ENCODE measurements around the gene OSBPL9. TPM values are rescaled to one million over a fixed set of nuclear protein-coding genes. Genes with fewer than 3 reads are reported as not detected.
"Not testable (repeated sequence)": the region's sequence is repeated elsewhere in the genome, so short reads cannot be mapped to it uniquely, and the experiment has no call there.

The OSBPL9 gene
- total RNA-seq, 1 experiment from 2014 or later, result 128 TPM

- Histone ChIP-seq H4K20me1 (ENCODE audit: insufficient read depth, low read depth, low read length) (peaks cover 39% of the 10 kb centered on the region), H3K9me2 (replicated peaks; ENCODE audit: insufficient read depth, low read length) (no peaks in the 10 kb centered on the region)
These were observed 80.3 kb downstream of the OSBPL9 start for GRCh38 chr1:51697166-51697565.

GRCh38 chr1:51699391-51699790 lies 82.5 kb downstream of the OSBPL9 start:
- no peaks in the 10 kb centered on the region for H3K9me3 ChIP-seq (ENCODE audit: low read length)
- no peak overlapping the region for H3K4me2 ChIP-seq (ENCODE audit: low read depth, low read length, poor library complexity, severe bottlenecking)
- no peak overlapping the region for H3K4me3 ChIP-seq (ENCODE audit: low read length)
- peak; percentile 6 for DNase-seq
- no peaks in the 10 kb centered on the region for H3K9me2 ChIP-seq (replicated peaks; ENCODE audit: insufficient read depth, low read length)
- H3K79me2 ChIP-seq (ENCODE audit: low read length), result no peaks in the 10 kb centered on the region
- H3K9ac ChIP-seq (ENCODE audit: low read length), result no peak overlapping the region
- H3K27me3 ChIP-seq (ENCODE audit: low read length), result no peaks in the 10 kb centered on the region
- H4K20me1 ChIP-seq (ENCODE audit: insufficient read depth, low read depth, low read length), result peaks cover 30% of the 10 kb centered on the region
- no peaks in the 10 kb centered on the region for H3K4me1 ChIP-seq (ENCODE audit: low read length)
- H3K36me3 ChIP-seq (ENCODE audit: insufficient read depth, low read length), result no peaks in the 10 kb centered on the region
- H2AFZ ChIP-seq (ENCODE audit: low read length), result no peak overlapping the region
- no peak overlapping the region for H3K27ac ChIP-seq (ENCODE audit: low read length)

More at GRCh38 chr1:51697166-51697565, 80.3 kb downstream of the OSBPL9 start:
- Histone ChIP-seq H3K4me1 (ENCODE audit: low read length) (no peaks in the 10 kb centered on the region), H3K9ac (ENCODE audit: low read length) (no peak overlapping the region), H3K4me2 (ENCODE audit: low read depth, low read length, poor library complexity, severe bottlenecking) (no peak overlapping the region), H3K79me2 (ENCODE audit: low read length) (no peaks in the 10 kb centered on the region), H3K27me3 (ENCODE audit: low read length) (no peaks in the 10 kb centered on the region), H3K4me3 (ENCODE audit: low read length) (no peak overlapping the region), H3K9me3 (ENCODE audit: low read length) (no peaks in the 10 kb centered on the region), H3K36me3 (ENCODE audit: insufficient read depth, low read length) (no peaks in the 10 kb centered on the region), H3K27ac (ENCODE audit: low read length) (no peak overlapping the region), H2AFZ (ENCODE audit: low read length) (no peak overlapping the region)
- peak; percentile 22 for DNase-seq

DNA sequence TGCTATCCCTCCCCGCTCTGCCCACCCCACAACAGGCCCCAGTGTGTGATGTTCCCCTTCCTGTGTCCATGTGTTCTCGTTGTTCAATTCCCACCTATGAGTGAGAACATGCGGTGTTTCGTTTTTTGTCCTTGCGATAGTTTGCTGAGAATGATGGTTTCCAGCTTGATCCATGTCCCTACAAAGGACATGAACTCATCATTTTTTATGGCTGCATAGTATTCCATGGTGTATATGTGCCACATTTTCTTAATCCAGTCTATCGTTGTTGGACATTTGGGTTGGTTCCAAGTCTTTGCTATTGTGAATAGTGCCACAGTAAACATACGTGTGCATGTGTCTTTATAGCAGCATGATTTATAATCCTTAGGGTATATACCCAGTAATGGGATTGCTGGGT lies 84.9 kb downstream of the OSBPL9 start:
- H3K9ac ChIP-seq (ENCODE audit: low read length); H3K36me3 ChIP-seq (ENCODE audit: insufficient read depth, low read length); H3K9me3 ChIP-seq (ENCODE audit: low read length); H3K27me3 ChIP-seq (ENCODE audit: low read length); H3K79me2 ChIP-seq (ENCODE audit: low read length); H3K4me1 ChIP-seq (ENCODE audit: low read length); H3K27ac ChIP-seq (ENCODE audit: low read length); H2AFZ ChIP-seq (ENCODE audit: low read length); DNase-seq; H3K9me2 ChIP-seq (replicated peaks; ENCODE audit: insufficient read depth, low read length); H3K4me3 ChIP-seq (ENCODE audit: low read length); H3K4me2 ChIP-seq (ENCODE audit: low read depth, low read length, poor library complexity, severe bottlenecking): not testable (repeated sequence)
- peaks cover 20% of the 10 kb centered on the region for H4K20me1 ChIP-seq (ENCODE audit: insufficient read depth, low read depth, low read length)

DNA sequence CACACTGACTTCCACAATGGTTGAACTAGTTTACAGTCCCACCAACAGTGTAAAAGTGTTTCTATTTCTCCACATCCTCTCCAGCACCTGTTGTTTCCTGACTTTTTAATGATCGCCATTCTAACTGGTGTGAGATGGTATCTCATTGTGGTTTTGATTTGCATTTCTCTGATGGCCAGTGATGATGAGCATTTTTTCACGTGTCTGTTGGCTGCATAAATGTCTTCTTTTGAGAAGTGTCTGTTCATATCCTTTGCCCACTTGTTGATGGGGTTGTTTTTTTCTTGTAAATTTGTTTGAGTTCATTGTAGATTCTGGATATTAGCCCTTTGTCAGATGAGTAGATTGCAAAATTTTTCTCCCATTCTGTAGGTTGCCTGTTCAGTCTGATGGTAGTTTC lies 85.3 kb downstream of the OSBPL9 start:
- not testable (repeated sequence) for H2AFZ ChIP-seq (ENCODE audit: low read length); H3K4me3 ChIP-seq (ENCODE audit: low read length); H3K79me2 ChIP-seq (ENCODE audit: low read length)

DNA sequence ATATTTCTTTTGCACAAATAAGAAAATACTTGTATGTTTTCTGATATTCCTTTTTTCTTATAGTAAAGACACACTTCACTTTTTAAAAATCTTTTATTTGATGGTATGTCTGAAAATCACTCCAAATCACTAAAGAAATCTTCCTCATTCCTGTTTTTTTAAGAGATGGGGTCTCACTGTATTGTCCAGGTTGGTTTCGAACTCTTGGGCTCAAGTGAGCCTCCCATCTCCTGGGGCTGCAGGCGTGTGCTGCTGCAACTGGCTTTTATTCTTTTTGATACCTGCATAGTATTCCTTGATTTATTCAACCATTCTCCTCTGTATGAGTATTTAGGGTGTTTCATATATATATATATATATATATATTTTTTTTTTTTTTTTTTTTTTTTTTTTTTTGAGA lies 88.1 kb downstream of the OSBPL9 start:
- H3K4me3 ChIP-seq (ENCODE audit: low read length), result no peak overlapping the region
- no peak overlapping the region for H3K9ac ChIP-seq (ENCODE audit: low read length)
- no peaks in the 10 kb centered on the region for H3K9me3 ChIP-seq (ENCODE audit: low read length)
- H3K4me2 ChIP-seq (ENCODE audit: low read depth, low read length, poor library complexity, severe bottlenecking), result no peak overlapping the region
- H3K79me2 ChIP-seq (ENCODE audit: low read length), result no peaks in the 10 kb centered on the region
- no peaks in the 10 kb centered on the region for H3K9me2 ChIP-seq (replicated peaks; ENCODE audit: insufficient read depth, low read length)
- no peak overlapping the region for H3K27ac ChIP-seq (ENCODE audit: low read length)
- H3K4me1 ChIP-seq (ENCODE audit: low read length), result no peaks in the 10 kb centered on the region
- H3K36me3 ChIP-seq (ENCODE audit: insufficient read depth, low read length), result no peaks in the 10 kb centered on the region
- no peak overlapping the region for H2AFZ ChIP-seq (ENCODE audit: low read length)
- H3K27me3 ChIP-seq (ENCODE audit: low read length), result no peaks in the 10 kb centered on the region
- DNase-seq, result peak; percentile 17
- peaks cover 12% of the 10 kb centered on the region; the same call in 1 of the 2 replicates for H4K20me1 ChIP-seq (ENCODE audit: insufficient read depth, low read depth, low read length)

More for the DNA sequence above, 85.3 kb downstream of the OSBPL9 start:
- H3K27ac ChIP-seq (ENCODE audit: low read length); DNase-seq; H3K4me2 ChIP-seq (ENCODE audit: low read depth, low read length, poor library complexity, severe bottlenecking); H3K36me3 ChIP-seq (ENCODE audit: insufficient read depth, low read length); H3K4me1 ChIP-seq (ENCODE audit: low read length); H3K9ac ChIP-seq (ENCODE audit: low read length); H3K9me2 ChIP-seq (replicated peaks; ENCODE audit: insufficient read depth, low read length); H3K27me3 ChIP-seq (ENCODE audit: low read length); H3K9me3 ChIP-seq (ENCODE audit: low read length): not testable (repeated sequence)
- peaks cover 20% of the 10 kb centered on the region for H4K20me1 ChIP-seq (ENCODE audit: insufficient read depth, low read depth, low read length)

DNA sequence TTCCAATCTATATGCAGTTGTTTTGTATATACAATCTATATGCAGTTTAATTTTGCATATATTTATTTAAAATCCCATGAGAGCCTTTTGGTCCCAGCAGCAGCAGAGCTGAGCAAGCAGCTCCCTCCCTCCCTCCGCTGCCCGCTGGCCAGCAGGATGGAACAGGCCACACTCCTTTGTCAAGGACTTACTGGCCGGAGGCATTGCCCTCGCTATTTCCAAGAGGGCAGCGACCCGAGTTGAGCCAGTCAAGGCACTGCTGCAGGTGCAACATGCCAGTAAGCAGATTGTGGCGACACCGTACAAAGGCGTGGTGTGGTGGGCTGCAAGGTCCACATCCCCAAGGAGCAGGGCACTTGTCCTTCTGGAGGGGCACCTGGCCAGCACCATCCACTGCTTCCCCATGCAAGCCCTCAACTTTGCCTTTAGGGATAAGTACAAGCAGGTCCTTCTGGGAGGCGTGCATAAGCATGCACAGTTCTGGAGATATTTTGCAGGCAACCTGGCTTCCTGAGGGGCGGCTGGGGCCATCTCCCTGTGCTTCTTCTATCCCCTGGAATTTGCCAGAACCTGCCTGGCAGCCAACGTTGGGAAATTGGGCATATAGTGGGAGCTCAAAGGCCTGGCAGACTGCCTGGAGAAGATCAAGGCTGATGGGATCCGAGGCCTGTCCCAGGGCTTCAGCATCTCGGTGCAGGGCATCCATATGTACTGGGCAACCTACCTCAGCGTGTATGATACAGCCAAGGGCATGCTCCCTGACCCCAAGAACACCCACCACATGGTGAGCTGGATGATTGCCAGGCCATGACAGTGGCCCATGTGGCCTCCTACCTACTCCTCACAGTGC lies 92.2 kb downstream of the OSBPL9 start:
- H3K4me2 ChIP-seq (ENCODE audit: low read depth, low read length, poor library complexity, severe bottlenecking), result no peak overlapping the region
- H3K27ac ChIP-seq (ENCODE audit: low read length), result no peak overlapping the region
- H3K27me3 ChIP-seq (ENCODE audit: low read length), result no peaks in the 10 kb centered on the region
- H3K9ac ChIP-seq (ENCODE audit: low read length), result no peak overlapping the region
- H3K9me3 ChIP-seq (ENCODE audit: low read length), result no peaks in the 10 kb centered on the region
- no peaks in the 10 kb centered on the region for H3K36me3 ChIP-seq (ENCODE audit: insufficient read depth, low read length)
- H3K4me3 ChIP-seq (ENCODE audit: low read length), result no peak overlapping the region
- no peaks in the 10 kb centered on the region for H3K4me1 ChIP-seq (ENCODE audit: low read length)
- no peak for DNase-seq
- H3K9me2 ChIP-seq (replicated peaks; ENCODE audit: insufficient read depth, low read length), result no peaks in the 10 kb centered on the region
- no peaks in the 10 kb centered on the region for H3K79me2 ChIP-seq (ENCODE audit: low read length)
- H4K20me1 ChIP-seq (ENCODE audit: insufficient read depth, low read depth, low read length), result 0 out of 2 replicates have a peak, but pooled peaks cover 10% of the 10 kb centered on the region
- no peak overlapping the region for H2AFZ ChIP-seq (ENCODE audit: low read length)

DNA sequence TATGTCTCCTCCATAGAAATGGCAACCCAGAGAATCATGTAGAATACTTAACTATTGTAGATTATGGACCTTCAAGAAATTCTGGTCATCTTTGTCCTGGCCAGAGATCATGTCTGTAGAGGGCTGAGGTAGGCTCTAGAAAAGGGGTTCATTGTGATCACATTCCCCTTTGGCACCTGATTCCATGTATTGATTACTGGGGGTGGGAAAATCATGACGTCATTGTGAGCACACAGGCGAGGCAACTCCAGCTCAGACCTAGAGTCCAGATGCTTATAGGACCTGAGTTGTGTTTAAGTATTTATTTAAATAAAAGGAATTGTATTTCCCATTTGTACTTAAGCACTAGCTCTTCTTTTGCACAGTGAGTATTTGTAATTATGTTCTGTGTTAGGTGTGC lies 93.1 kb downstream of the OSBPL9 start:
- no peaks in the 10 kb centered on the region for H3K9me3 ChIP-seq (ENCODE audit: low read length)
- H3K79me2 ChIP-seq (ENCODE audit: low read length), result no peaks in the 10 kb centered on the region

GRCh38 chr1:51712590-51712989 lies 95.7 kb downstream of the OSBPL9 start:
- Histone ChIP-seq H3K4me2 (ENCODE audit: low read depth, low read length, poor library complexity, severe bottlenecking) (no peak overlapping the region), H4K20me1 (ENCODE audit: insufficient read depth, low read depth, low read length) (0 out of 2 replicates have a peak, but pooled peaks cover 10% of the 10 kb centered on the region)

More for the DNA sequence above, 93.1 kb downstream of the OSBPL9 start:
- H3K9ac ChIP-seq (ENCODE audit: low read length), result no peak overlapping the region
- no peak overlapping the region for H3K4me3 ChIP-seq (ENCODE audit: low read length)
- H4K20me1 ChIP-seq (ENCODE audit: insufficient read depth, low read depth, low read length), result 0 out of 2 replicates have a peak, but pooled peaks cover 10% of the 10 kb centered on the region
- no peak overlapping the region for H3K4me2 ChIP-seq (ENCODE audit: low read depth, low read length, poor library complexity, severe bottlenecking)
- H3K27me3 ChIP-seq (ENCODE audit: low read length), result no peaks in the 10 kb centered on the region
- H3K27ac ChIP-seq (ENCODE audit: low read length), result no peak overlapping the region
- no peaks in the 10 kb centered on the region for H3K36me3 ChIP-seq (ENCODE audit: insufficient read depth, low read length)
- DNase-seq, result no peak
- no peaks in the 10 kb centered on the region for H3K9me2 ChIP-seq (replicated peaks; ENCODE audit: insufficient read depth, low read length)
- no peak overlapping the region for H2AFZ ChIP-seq (ENCODE audit: low read length)
- no peaks in the 10 kb centered on the region for H3K4me1 ChIP-seq (ENCODE audit: low read length)

More at GRCh38 chr1:51712590-51712989, 95.7 kb downstream of the OSBPL9 start:
- no peaks in the 10 kb centered on the region for H3K9me2 ChIP-seq (replicated peaks; ENCODE audit: insufficient read depth, low read length)
- no peaks in the 10 kb centered on the region for H3K9me3 ChIP-seq (ENCODE audit: low read length)
- H3K36me3 ChIP-seq (ENCODE audit: insufficient read depth, low read length), result no peaks in the 10 kb centered on the region
- no peak overlapping the region for H3K27ac ChIP-seq (ENCODE audit: low read length)
- DNase-seq, result no peak
- H3K4me1 ChIP-seq (ENCODE audit: low read length), result no peaks in the 10 kb centered on the region
- H2AFZ ChIP-seq (ENCODE audit: low read length), result no peak overlapping the region
- no peaks in the 10 kb centered on the region for H3K79me2 ChIP-seq (ENCODE audit: low read length)
- no peaks in the 10 kb centered on the region for H3K27me3 ChIP-seq (ENCODE audit: low read length)
- no peak overlapping the region for H3K9ac ChIP-seq (ENCODE audit: low read length)
- no peak overlapping the region for H3K4me3 ChIP-seq (ENCODE audit: low read length)
